ENCODE data around the gene PAK3.

PAK3 gene

DNA sequence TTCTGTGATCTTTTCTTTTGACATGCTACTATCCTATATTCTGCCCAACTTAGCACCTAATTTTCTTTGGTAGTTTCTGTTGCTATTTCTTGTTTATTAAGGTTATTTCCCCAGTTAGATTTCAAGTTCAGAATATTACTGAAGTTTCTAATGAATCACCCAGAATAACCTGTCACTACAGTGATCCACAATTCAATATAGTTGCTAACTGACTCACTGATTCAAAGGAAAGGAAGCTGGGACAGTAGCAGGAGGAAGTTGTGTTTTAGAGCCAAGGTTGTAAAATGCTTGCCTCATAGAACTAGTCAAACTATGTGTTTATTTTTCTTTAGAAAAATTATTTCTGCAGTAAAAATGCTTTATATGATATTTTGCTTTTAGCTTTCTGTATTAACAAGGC is 37.4 kb downstream of the PAK3 start:
- Histone ChIP-seq H3K27me3 (ENCODE audit: control insufficient read depth, insufficient read depth, low read length) (peaks cover 57% of the 10 kb centered on the region), H3K4me1 (ENCODE audit: control insufficient read depth, insufficient read depth, low read length) (no peaks in the 10 kb centered on the region), H3K4me2 (ENCODE audit: low read length) (no peak overlapping the region)

DNA sequence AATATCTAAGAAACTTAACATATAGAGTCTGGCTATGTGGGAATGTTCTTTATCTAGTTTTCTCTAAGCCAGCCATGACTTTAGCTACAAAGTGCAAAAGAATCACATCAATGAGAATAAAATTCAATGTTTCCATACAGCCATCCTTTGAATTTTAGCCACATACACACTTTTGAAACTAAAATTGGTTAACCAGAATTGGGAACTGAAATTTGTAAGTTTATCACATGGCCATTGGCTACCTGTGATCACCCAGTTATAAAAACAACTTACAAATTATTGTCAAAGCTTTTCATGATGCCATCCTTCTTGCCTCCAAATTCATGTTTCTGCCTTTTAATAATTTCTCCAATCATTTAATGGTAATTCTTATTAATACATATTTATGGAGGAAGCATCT is 49.9 kb downstream of the PAK3 start:
- no peaks in the 10 kb centered on the region for H3K9me3 ChIP-seq (replicated peaks; ENCODE audit: low read length)

More for the DNA sequence above, 37.4 kb downstream of the PAK3 start:
- H3K36me3 ChIP-seq (ENCODE audit: insufficient read depth, low read length): no peaks in the 10 kb centered on the region
- H3K9me3 ChIP-seq (replicated peaks; ENCODE audit: low read length): no peaks in the 10 kb centered on the region
- H3K4me3 ChIP-seq (ENCODE audit: low read length): no peak overlapping the region
- no peak overlapping the region for H3K9ac ChIP-seq (ENCODE audit: low read depth, low read length)

DNA sequence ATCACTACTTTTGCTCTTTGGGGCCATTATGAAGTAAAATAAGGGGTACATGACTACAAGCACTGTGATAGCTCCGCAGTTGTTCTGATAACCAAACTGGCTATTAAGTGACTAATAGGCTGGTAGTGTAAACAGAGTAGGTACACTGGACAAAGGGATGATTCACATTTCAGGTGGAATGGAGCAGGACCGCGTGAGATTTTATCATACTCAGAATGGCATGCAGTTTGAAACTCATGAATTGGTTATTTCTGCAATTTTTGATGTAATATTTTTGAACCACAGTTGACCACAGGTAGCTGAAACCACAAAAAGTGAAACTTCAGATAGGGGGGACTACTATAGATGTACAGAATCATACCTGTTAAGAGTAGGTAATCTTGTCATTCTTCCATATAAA is 55.8 kb downstream of the PAK3 start:
- Histone ChIP-seq H3K4me1 (ENCODE audit: control insufficient read depth, insufficient read depth, low read length) (no peaks in the 10 kb centered on the region), H3K9ac (ENCODE audit: low read depth, low read length) (no peak overlapping the region), H3K9me3 (replicated peaks; ENCODE audit: low read length) (no peaks in the 10 kb centered on the region), H3K36me3 (ENCODE audit: insufficient read depth, low read length) (no peaks in the 10 kb centered on the region), H3K4me3 (ENCODE audit: low read length) (no peak overlapping the region), H3K27me3 (ENCODE audit: control insufficient read depth, insufficient read depth, low read length) (peaks cover 27% of the 10 kb centered on the region), H3K4me2 (ENCODE audit: low read length) (no peak overlapping the region)

More for the DNA sequence above, 49.9 kb downstream of the PAK3 start:
- Histone ChIP-seq H3K36me3 (ENCODE audit: insufficient read depth, low read length) (no peaks in the 10 kb centered on the region), H3K27me3 (ENCODE audit: control insufficient read depth, insufficient read depth, low read length) (peaks cover 46% of the 10 kb centered on the region), H3K4me2 (ENCODE audit: low read length) (no peak overlapping the region), H3K4me1 (ENCODE audit: control insufficient read depth, insufficient read depth, low read length) (no peaks in the 10 kb centered on the region), H3K4me3 (ENCODE audit: low read length) (no peak overlapping the region), H3K9ac (ENCODE audit: low read depth, low read length) (no peak overlapping the region)

DNA sequence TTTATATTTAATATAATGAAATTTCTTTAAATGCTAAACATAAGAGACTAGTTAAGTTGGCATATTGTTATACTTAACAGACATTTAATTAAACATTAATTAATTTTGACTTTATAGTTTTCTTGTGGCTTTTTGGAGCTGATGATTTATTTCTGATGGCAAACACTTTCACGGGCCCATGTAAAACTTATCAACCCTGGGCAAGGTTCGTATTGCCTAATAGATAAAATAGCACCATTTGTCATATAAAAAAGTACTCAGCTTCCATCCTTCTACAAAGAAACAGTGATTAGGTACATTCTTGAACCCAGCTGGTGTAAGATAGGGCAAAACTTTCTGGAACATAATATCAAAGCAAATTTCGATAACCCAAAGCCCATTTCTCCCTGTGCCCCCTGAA is 63.2 kb downstream of the PAK3 start:
- Histone ChIP-seq H3K9me3 (replicated peaks; ENCODE audit: low read length) (no peaks in the 10 kb centered on the region), H3K4me2 (ENCODE audit: low read length) (no peak overlapping the region), H3K27me3 (ENCODE audit: control insufficient read depth, insufficient read depth, low read length) (peaks cover 16% of the 10 kb centered on the region), H3K4me1 (ENCODE audit: control insufficient read depth, insufficient read depth, low read length) (no peaks in the 10 kb centered on the region), H3K4me3 (ENCODE audit: low read length) (no peak overlapping the region), H3K36me3 (ENCODE audit: insufficient read depth, low read length) (no peaks in the 10 kb centered on the region), H3K9ac (ENCODE audit: low read depth, low read length) (no peak overlapping the region)

DNA sequence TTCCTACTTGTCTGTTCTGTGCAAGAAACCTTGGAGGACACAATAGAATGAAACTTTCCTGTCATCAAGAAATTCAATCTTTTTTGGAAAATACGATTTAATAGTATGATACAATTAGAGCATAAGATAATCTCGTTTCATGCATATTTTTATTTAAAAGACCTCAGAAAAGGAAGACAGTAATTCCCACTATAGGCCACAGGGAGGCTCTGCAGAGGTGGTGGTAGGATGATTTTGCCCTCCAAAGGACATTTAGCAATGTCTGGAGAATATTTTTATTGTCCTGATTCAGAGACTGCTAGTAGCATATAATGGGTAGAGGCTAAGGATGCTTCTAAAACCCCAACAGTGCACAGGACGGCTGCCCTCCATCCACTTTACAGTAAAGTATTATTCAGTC is 68.7 kb downstream of the PAK3 start:
- no peaks in the 10 kb centered on the region for H3K4me1 ChIP-seq (ENCODE audit: control insufficient read depth, insufficient read depth, low read length)
- H3K9me3 ChIP-seq (replicated peaks; ENCODE audit: low read length): no peaks in the 10 kb centered on the region
- no peak overlapping the region for H3K4me3 ChIP-seq (ENCODE audit: low read length)
- no peaks in the 10 kb centered on the region for H3K36me3 ChIP-seq (ENCODE audit: insufficient read depth, low read length)
- H3K27me3 ChIP-seq (ENCODE audit: control insufficient read depth, insufficient read depth, low read length): peaks cover 14% of the 10 kb centered on the region
- no peak overlapping the region for H3K9ac ChIP-seq (ENCODE audit: low read depth, low read length)
- H3K4me2 ChIP-seq (ENCODE audit: low read length): no peak overlapping the region

DNA sequence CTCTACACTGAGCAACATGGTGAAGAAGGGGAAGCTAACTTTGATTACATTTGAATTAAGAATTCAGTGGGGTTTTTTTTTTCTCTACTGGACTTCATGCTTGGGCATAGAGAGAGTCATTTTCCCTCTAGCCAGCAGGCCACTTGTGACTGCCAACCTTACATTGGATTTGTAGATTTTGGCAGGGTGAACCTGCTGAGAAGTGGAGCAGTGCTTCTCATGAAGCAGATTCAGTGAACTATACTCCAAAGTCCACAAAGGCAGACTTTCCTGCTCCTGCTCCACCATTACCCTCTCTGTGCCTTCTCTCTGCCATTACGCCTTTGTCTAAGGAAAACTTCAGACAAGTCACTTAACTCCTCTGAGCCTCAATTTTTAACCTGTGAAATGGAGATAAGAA is 69.9 kb downstream of the PAK3 start:
- Histone ChIP-seq H3K9me3 (replicated peaks; ENCODE audit: low read length) (no peaks in the 10 kb centered on the region), H3K27me3 (ENCODE audit: control insufficient read depth, insufficient read depth, low read length) (peaks cover 20% of the 10 kb centered on the region), H3K4me1 (ENCODE audit: control insufficient read depth, insufficient read depth, low read length) (no peaks in the 10 kb centered on the region), H3K4me3 (ENCODE audit: low read length) (no peak overlapping the region), H3K36me3 (ENCODE audit: insufficient read depth, low read length) (no peaks in the 10 kb centered on the region), H3K4me2 (ENCODE audit: low read length) (no peak overlapping the region), H3K9ac (ENCODE audit: low read depth, low read length) (no peak overlapping the region)

DNA sequence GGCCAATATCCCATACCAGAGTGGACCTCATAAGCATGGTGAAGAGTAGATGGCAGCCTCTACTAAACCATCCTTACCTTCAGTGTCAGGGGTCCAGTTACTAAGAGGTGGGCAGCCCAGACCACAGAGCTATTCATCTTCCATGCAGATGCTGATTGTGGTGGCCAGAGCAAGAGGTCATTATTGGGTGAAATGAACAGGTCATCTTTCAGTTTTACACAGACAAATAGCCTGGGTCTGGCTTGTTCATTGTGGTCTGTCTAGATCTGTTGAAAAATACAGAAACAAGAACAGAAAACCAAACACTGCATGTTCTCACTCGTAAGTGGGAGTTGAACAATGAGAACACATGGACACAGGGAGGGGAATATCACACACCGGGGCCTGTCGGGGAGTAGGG is 71.3 kb downstream of the PAK3 start:
- peaks cover 21% of the 10 kb centered on the region for H3K27me3 ChIP-seq (ENCODE audit: control insufficient read depth, insufficient read depth, low read length)
- no peaks in the 10 kb centered on the region for H3K36me3 ChIP-seq (ENCODE audit: insufficient read depth, low read length)
- no peak overlapping the region for H3K4me2 ChIP-seq (ENCODE audit: low read length)
- no peak overlapping the region for H3K4me3 ChIP-seq (ENCODE audit: low read length)
- no peak overlapping the region for H3K9ac ChIP-seq (ENCODE audit: low read depth, low read length)
- no peaks in the 10 kb centered on the region for H3K9me3 ChIP-seq (replicated peaks; ENCODE audit: low read length)
- no peaks in the 10 kb centered on the region for H3K4me1 ChIP-seq (ENCODE audit: control insufficient read depth, insufficient read depth, low read length)

DNA sequence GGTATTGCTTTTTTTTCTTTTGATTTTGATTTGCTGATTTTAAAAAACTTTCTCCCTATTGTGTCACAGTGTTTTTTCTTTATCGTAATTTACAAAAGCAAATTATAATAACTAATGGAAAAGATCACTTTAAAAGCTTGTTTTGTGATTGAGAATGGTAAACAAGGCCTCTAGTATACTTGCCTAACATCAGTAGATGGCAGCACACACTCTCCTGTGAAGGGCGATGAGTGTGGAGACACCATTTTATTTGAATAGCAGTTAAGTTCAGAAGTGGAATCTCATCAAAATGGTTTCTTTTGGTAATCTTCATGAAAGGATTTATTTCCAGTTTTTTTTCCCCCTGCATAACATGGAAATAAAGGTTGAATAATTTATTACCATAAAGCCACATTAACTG is 72.3 kb downstream of the PAK3 start:
- Histone ChIP-seq H3K4me3 (ENCODE audit: low read length) (no peak overlapping the region), H3K4me2 (ENCODE audit: low read length) (no peak overlapping the region), H3K27me3 (ENCODE audit: control insufficient read depth, insufficient read depth, low read length) (peaks cover 16% of the 10 kb centered on the region), H3K9ac (ENCODE audit: low read depth, low read length) (no peak overlapping the region), H3K4me1 (ENCODE audit: control insufficient read depth, insufficient read depth, low read length) (no peaks in the 10 kb centered on the region), H3K36me3 (ENCODE audit: insufficient read depth, low read length) (no peaks in the 10 kb centered on the region), H3K9me3 (replicated peaks; ENCODE audit: low read length) (no peaks in the 10 kb centered on the region)

DNA sequence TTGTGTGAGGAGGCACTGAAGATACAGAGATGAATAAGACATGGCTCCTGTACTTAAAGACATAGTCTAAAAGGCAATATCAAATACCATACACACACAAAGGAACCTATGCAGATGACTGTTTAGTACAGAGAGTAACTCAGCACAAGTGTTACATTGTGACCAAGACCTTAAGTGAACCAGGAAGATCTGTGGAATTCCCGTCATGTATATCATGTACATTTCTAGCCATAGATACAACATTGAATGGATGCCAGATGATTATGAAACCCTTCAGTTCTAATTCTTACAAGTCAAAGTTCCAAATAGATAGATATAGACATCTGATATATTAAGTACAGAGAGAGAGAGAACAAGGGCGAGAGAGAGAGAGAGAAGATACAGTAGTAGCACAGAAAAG is 73.2 kb downstream of the PAK3 start:
- no peaks in the 10 kb centered on the region for H3K4me1 ChIP-seq (ENCODE audit: control insufficient read depth, insufficient read depth, low read length)
- H3K4me3 ChIP-seq (ENCODE audit: low read length): no peak overlapping the region
- peaks cover 19% of the 10 kb centered on the region for H3K27me3 ChIP-seq (ENCODE audit: control insufficient read depth, insufficient read depth, low read length)
- H3K9me3 ChIP-seq (replicated peaks; ENCODE audit: low read length): no peaks in the 10 kb centered on the region
- H3K36me3 ChIP-seq (ENCODE audit: insufficient read depth, low read length): no peaks in the 10 kb centered on the region
- H3K9ac ChIP-seq (ENCODE audit: low read depth, low read length): no peak overlapping the region
- H3K4me2 ChIP-seq (ENCODE audit: low read length): no peak overlapping the region

DNA sequence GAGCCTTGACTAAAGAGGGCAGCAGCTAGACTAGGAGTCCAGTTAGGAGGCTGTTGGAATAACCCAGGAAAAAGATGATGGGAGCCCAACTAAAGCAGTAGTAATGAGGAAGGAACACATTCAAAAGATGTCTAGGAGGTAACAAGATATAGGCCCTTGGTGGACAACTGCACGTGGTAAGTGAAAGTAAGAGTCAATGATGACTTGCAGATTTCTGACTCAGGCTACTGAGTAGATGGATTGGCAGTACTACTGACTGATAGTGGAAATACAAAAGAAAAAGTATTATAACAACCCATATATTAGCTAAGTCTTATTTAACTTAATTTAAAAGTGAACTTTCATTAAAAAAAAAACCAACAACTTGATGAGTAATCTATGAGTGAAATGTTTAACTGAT is 74.0 kb downstream of the PAK3 start:
- H3K4me1 ChIP-seq (ENCODE audit: control insufficient read depth, insufficient read depth, low read length): no peaks in the 10 kb centered on the region
- no peak overlapping the region for H3K4me2 ChIP-seq (ENCODE audit: low read length)
- H3K9ac ChIP-seq (ENCODE audit: low read depth, low read length): no peak overlapping the region
- no peaks in the 10 kb centered on the region for H3K36me3 ChIP-seq (ENCODE audit: insufficient read depth, low read length)
- peaks cover 19% of the 10 kb centered on the region for H3K27me3 ChIP-seq (ENCODE audit: control insufficient read depth, insufficient read depth, low read length)
- no peaks in the 10 kb centered on the region for H3K9me3 ChIP-seq (replicated peaks; ENCODE audit: low read length)
- no peak overlapping the region for H3K4me3 ChIP-seq (ENCODE audit: low read length)

DNA sequence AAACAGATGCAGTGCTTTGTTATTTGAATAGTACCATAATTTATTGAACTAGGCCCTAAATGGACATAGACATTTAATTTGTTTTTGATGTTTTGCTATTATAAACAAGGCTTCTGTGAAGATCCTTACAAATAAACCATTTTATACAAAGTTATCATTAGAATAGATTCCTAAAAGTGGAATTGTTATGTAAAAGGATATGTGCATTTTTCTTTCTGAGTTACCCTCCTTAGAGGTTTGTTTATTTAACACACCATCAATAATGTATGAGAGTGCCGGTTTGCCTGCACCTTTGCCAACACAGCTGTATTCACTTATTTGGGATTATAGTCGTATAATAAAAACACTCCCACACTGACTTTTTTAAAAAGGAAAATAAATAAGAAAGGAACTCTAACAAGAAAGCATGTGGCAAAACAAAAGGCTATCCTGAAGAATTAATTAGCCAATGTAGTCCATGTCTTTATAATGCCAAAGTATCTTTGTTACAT is 84.8 kb downstream of the PAK3 start:
- Histone ChIP-seq H3K27me3 (ENCODE audit: control insufficient read depth, insufficient read depth, low read length) (peaks cover 26% of the 10 kb centered on the region), H3K9ac (ENCODE audit: low read depth, low read length) (no peak overlapping the region), H3K36me3 (ENCODE audit: insufficient read depth, low read length) (no peaks in the 10 kb centered on the region), H3K9me3 (replicated peaks; ENCODE audit: low read length) (no peaks in the 10 kb centered on the region), H3K4me1 (ENCODE audit: control insufficient read depth, insufficient read depth, low read length) (no peaks in the 10 kb centered on the region), H3K4me2 (ENCODE audit: low read length) (no peak overlapping the region), H3K4me3 (ENCODE audit: low read length) (no peak overlapping the region)

DNA sequence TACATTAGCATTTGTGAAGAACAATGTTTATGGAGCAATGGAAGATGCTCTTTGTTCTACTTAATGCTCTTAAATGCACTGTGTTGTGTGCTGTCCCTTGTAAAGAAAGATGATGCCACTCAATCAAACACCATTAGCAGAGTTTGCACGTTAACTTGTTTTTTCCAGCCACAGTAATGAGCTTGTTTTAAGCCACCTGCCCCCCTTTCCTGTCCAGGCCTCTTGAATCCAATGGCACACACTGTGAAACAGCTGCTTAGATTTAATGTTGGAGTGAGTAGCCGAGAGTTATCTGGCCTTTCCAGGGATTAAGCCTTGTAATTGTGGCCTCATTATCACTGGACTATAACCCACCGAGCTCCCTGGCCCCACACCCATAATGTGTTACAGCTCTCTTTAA is 86.0 kb downstream of the PAK3 start:
- Histone ChIP-seq H3K36me3 (ENCODE audit: insufficient read depth, low read length) (no peaks in the 10 kb centered on the region), H3K4me1 (ENCODE audit: control insufficient read depth, insufficient read depth, low read length) (no peaks in the 10 kb centered on the region), H3K4me3 (ENCODE audit: low read length) (no peak overlapping the region), H3K27me3 (ENCODE audit: control insufficient read depth, insufficient read depth, low read length) (peaks cover 23% of the 10 kb centered on the region), H3K4me2 (ENCODE audit: low read length) (no peak overlapping the region), H3K9me3 (replicated peaks; ENCODE audit: low read length) (no peaks in the 10 kb centered on the region), H3K9ac (ENCODE audit: low read depth, low read length) (no peak overlapping the region)

Measured in skeletal muscle satellite cell (primary cell).